ENCODE data around the gene STEAP1B. TPM values are rescaled to one million over a fixed set of nuclear protein-coding genes. Genes with fewer than 3 reads are reported as not detected.

STEAP1B gene
- total RNA-seq, 2 experiments from 2014 or later, result not detected

GRCh38 chr7:22377703-22378102, 122.3 kb downstream of the STEAP1B start:
- ChIA-PET POLR2A (no interaction called here), CTCF (no interaction called here)
- TF ChIP-seq CTCF (IDR thresholded peaks at IDR 0.05), result no peak
- Mint-ChIP-seq H3K4me3 (no peak overlapping the region), H3K27me3 (no peaks in the 10 kb centered on the region), H3K27ac (no peak overlapping the region), H3K4me1 (ENCODE audit: low read depth) (no peaks in the 10 kb centered on the region), H3K36me3 (ENCODE audit: low read depth) (no peaks in the 10 kb centered on the region), H3K9me3 (no peaks in the 10 kb centered on the region)
- ATAC-seq (ENCODE audit: poor library complexity) (no peak), DNase-seq (no peak)
- intact Hi-C loops (cut with DNase I, micrococcal nuclease), result no loop called here
- Histone ChIP-seq H3K4me1 (ENCODE audit: insufficient read depth, low read length) (no peaks in the 10 kb centered on the region), H3K27me3 (ENCODE audit: control insufficient read depth in 1 of 2, insufficient read depth in 2 of 2, low read length in 2 of 2) (no peaks in the 10 kb centered on the region), H3K36me3 (ENCODE audit: insufficient read depth, low read length) (no peaks in the 10 kb centered on the region), H3K27ac (ENCODE audit: low read depth in 1 of 2, low read length in 2 of 2) (no peak overlapping the region), H3K4me3 (ENCODE audit: low read length) (no peak overlapping the region), H3K9me3 (ENCODE audit: control insufficient read depth in 1 of 2, insufficient read depth in 1 of 2, low read length in 2 of 2) (no peaks in the 10 kb centered on the region)

DNA sequence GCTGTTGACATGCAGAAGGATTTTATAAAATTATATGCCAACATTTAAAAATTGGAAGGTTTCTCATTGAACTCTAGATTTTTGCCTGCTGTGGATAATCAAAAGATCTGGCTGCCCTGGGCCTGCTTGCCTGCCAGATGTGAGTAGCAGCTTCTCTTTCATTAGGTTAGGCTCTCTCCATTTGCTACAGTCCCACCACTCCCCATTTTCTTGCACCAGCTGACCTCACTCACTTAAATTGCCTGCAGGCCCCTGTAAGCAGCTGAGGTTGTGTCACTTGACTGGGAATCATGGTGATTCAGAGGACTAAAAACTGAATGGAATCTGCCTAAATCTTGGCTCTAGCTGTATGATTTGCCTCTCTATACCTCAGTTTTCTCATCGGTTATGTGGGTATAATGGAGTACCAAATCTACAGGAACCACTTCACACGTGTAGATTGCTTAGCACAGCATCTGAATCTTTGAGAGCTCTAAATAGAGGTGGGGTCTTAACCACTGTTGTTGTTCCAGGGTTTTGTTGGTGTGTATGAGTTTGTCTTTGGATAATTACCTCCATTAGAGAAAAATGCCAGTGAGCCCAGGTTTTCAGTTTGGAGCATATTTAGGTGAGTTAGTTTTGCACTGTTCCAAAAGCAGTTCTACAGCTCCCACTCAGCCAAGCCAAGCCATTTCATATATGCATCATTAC, 124.5 kb downstream of the STEAP1B start:
- Histone ChIP-seq H3K27me3 (ENCODE audit: control insufficient read depth in 1 of 2, insufficient read depth in 2 of 2, low read length in 2 of 2) (no peaks in the 10 kb centered on the region), H3K27ac (ENCODE audit: low read depth in 1 of 2, low read length in 2 of 2) (no peak overlapping the region), H3K9me3 (ENCODE audit: control insufficient read depth in 1 of 2, insufficient read depth in 1 of 2, low read length in 2 of 2) (no peaks in the 10 kb centered on the region), H3K4me1 (ENCODE audit: insufficient read depth, low read length) (no peaks in the 10 kb centered on the region), H3K36me3 (ENCODE audit: insufficient read depth, low read length) (no peaks in the 10 kb centered on the region), H3K4me3 (ENCODE audit: low read length) (no peak overlapping the region)
- intact Hi-C loops (cut with DNase I, micrococcal nuclease), result no loop called here
- Mint-ChIP-seq H3K27me3 (no peaks in the 10 kb centered on the region), H3K9me3 (no peaks in the 10 kb centered on the region), H3K36me3 (ENCODE audit: low read depth) (no peaks in the 10 kb centered on the region), H3K27ac (no peak overlapping the region), H3K4me3 (no peak overlapping the region), H3K4me1 (ENCODE audit: low read depth) (no peaks in the 10 kb centered on the region)
- no peak for ATAC-seq (ENCODE audit: poor library complexity)
- DNase-seq, result no peak
- TF ChIP-seq CTCF (IDR thresholded peaks at IDR 0.05), result no peak
- ChIA-PET CTCF (no interaction called here), POLR2A (no interaction called here)

- TF ChIP-seq CTCF (IDR thresholded peaks at IDR 0.05), result no peak
- H3K36me3 Mint-ChIP-seq (ENCODE audit: low read depth), result no peaks in the 10 kb centered on the region
- no peaks in the 10 kb centered on the region for H3K9me3 Mint-ChIP-seq
- no peak overlapping the region for H3K4me3 Mint-ChIP-seq
- H3K27ac ChIP-seq (ENCODE audit: low read depth in 1 of 2, low read length in 2 of 2), result no peak overlapping the region
- no peaks in the 10 kb centered on the region for H3K4me1 Mint-ChIP-seq (ENCODE audit: low read depth)
- ChIA-PET CTCF (no interaction called here), POLR2A (no interaction called here)
- H3K27me3 Mint-ChIP-seq, result no peaks in the 10 kb centered on the region
- ATAC-seq (ENCODE audit: poor library complexity) (no peak), DNase-seq (no peak)
- intact Hi-C loops (cut with DNase I, micrococcal nuclease), result no loop called here
- no peaks in the 10 kb centered on the region for H3K27me3 ChIP-seq (ENCODE audit: control insufficient read depth in 1 of 2, insufficient read depth in 2 of 2, low read length in 2 of 2)
- H3K4me1 ChIP-seq (ENCODE audit: insufficient read depth, low read length), result no peaks in the 10 kb centered on the region
- H3K4me3 ChIP-seq (ENCODE audit: low read length), result no peak overlapping the region
- no peaks in the 10 kb centered on the region for H3K9me3 ChIP-seq (ENCODE audit: control insufficient read depth in 1 of 2, insufficient read depth in 1 of 2, low read length in 2 of 2)
- no peak overlapping the region for H3K27ac Mint-ChIP-seq
- no peaks in the 10 kb centered on the region for H3K36me3 ChIP-seq (ENCODE audit: insufficient read depth, low read length)
Measured at GRCh38 chr7:22373911-22374310, 126.1 kb downstream of the STEAP1B start.

Measured in CD4-positive, alpha-beta T cell (primary cell).